ENCODE data around the gene ANTKMT.

Gene ANTKMT

GRCh38 chr16:766820-767640 is 46.1 kb downstream of the ANTKMT start:
- TF ChIP-seq FOXP2 (optimal IDR thresholded peaks at IDR 0.05; ENCODE audit: borderline replicate concordance, extremely low read depth, extremely low read length, insufficient read depth) = no peak
- TF ChIP-seq POLR2AphosphoS5 (IDR thresholded peaks at IDR 0.05; ENCODE audit: low read depth, low read length) = no peak
- no peak for TF ChIP-seq SIN3A (IDR thresholded peaks at IDR 0.05; ENCODE audit: borderline replicate concordance, insufficient read depth, low read length)
- no peak for TF ChIP-seq TAF1 (IDR thresholded peaks at IDR 0.05; ENCODE audit: borderline replicate concordance, insufficient read depth, low read length)

GRCh38 chr16:767743-768235 is 46.8 kb downstream of the ANTKMT start:
- TF ChIP-seq TAF1 (IDR thresholded peaks at IDR 0.05; ENCODE audit: borderline replicate concordance, insufficient read depth, low read length) (no peak), POLR2AphosphoS5 (IDR thresholded peaks at IDR 0.05; ENCODE audit: low read depth, low read length) (no peak), FOXP2 (optimal IDR thresholded peaks at IDR 0.05; ENCODE audit: borderline replicate concordance, extremely low read depth, extremely low read length, insufficient read depth) (no peak), REST (IDR thresholded peaks at IDR 0.05; ENCODE audit: insufficient read depth in 1 of 2, low read depth in 2 of 2, low read length in 2 of 2) (no peak), SIN3A (IDR thresholded peaks at IDR 0.05; ENCODE audit: borderline replicate concordance, insufficient read depth, low read length) (no peak)

GRCh38 chr16:768428-768827 is 47.5 kb downstream of the ANTKMT start:
- TF ChIP-seq FOXP2 (optimal IDR thresholded peaks at IDR 0.05; ENCODE audit: borderline replicate concordance, extremely low read depth, extremely low read length, insufficient read depth) (no peak), POLR2AphosphoS5 (IDR thresholded peaks at IDR 0.05; ENCODE audit: low read depth, low read length) (no peak), SIN3A (IDR thresholded peaks at IDR 0.05; ENCODE audit: borderline replicate concordance, insufficient read depth, low read length) (no peak), TAF1 (IDR thresholded peaks at IDR 0.05; ENCODE audit: borderline replicate concordance, insufficient read depth, low read length) (no peak), REST (IDR thresholded peaks at IDR 0.05; ENCODE audit: insufficient read depth in 1 of 2, low read depth in 2 of 2, low read length in 2 of 2) (no peak)

- TF ChIP-seq SIN3A (IDR thresholded peaks at IDR 0.05; ENCODE audit: borderline replicate concordance, insufficient read depth, low read length) (no peak), TAF1 (IDR thresholded peaks at IDR 0.05; ENCODE audit: borderline replicate concordance, insufficient read depth, low read length) (no peak)
Measured at GRCh38 chr16:769184-769784, 48.3 kb downstream of the ANTKMT start.

GRCh38 chr16:769934-770333 is 49.0 kb downstream of the ANTKMT start:
- TF ChIP-seq FOXP2 (optimal IDR thresholded peaks at IDR 0.05; ENCODE audit: borderline replicate concordance, extremely low read depth, extremely low read length, insufficient read depth) (no peak), REST (IDR thresholded peaks at IDR 0.05; ENCODE audit: insufficient read depth in 1 of 2, low read depth in 2 of 2, low read length in 2 of 2) (no peak)

GRCh38 chr16:770411-770810 is 49.5 kb downstream of the ANTKMT start:
- no peak for TF ChIP-seq REST (IDR thresholded peaks at IDR 0.05; ENCODE audit: insufficient read depth in 1 of 2, low read depth in 2 of 2, low read length in 2 of 2)
- TF ChIP-seq TAF1 (IDR thresholded peaks at IDR 0.05; ENCODE audit: borderline replicate concordance, insufficient read depth, low read length) = no peak
- no peak for TF ChIP-seq FOXP2 (optimal IDR thresholded peaks at IDR 0.05; ENCODE audit: borderline replicate concordance, extremely low read depth, extremely low read length, insufficient read depth)
- no peak for TF ChIP-seq POLR2AphosphoS5 (IDR thresholded peaks at IDR 0.05; ENCODE audit: low read depth, low read length)
- TF ChIP-seq SIN3A (IDR thresholded peaks at IDR 0.05; ENCODE audit: borderline replicate concordance, insufficient read depth, low read length) = no peak
